Liver (tissue), 9 donors: Measurements from ENCODE around the gene CPA5. TPM values are rescaled to one million over a fixed set of nuclear protein-coding genes. Genes with fewer than 3 reads are reported as not detected.
A peak's percentile ranks its signal among the peaks of the same experiment; 100 is the strongest.

Experiments
- DNase-seq: peaks from one replicate; pipeline ENCODE4 v3.0.0-alpha.2; 2017; ENCODE audit warnings: low spot score
- H3K27ac ChIP-seq, 2 donors: one replicate each; pipeline ENCODE4 v1.7.0; 2013; ENCODE audit warnings: inconsistent platforms in 2 of 2, low read length in 2 of 2, control low read depth in 1 of 2, low read depth in 1 of 2, mild to moderate bottlenecking in 1 of 2
- H3K27me3 ChIP-seq, 4 donors: one replicate each; pipeline versions ENCODE4 v1.6.1 to v1.7.0; 2013; ENCODE audit warnings: low read length in 3 of 4, inconsistent platforms in 1 of 4, mild to moderate bottlenecking in 1 of 4, moderate library complexity in 1 of 4; ENCODE audit not compliant: control insufficient read depth in 4 of 4, insufficient read depth in 4 of 4
- H3K36me3 ChIP-seq, 4 donors: one replicate each; pipeline versions ENCODE4 v1.6.1 to v1.7.0; 2013; ENCODE audit warnings: low read length in 3 of 4, mild to moderate bottlenecking in 3 of 4, low read depth in 1 of 4, moderate library complexity in 1 of 4; ENCODE audit not compliant: control insufficient read depth in 4 of 4, insufficient read depth in 3 of 4
- H3K4me1 ChIP-seq, 4 donors: one replicate each; pipeline versions ENCODE4 v1.6.1 to v1.7.0; 2013; ENCODE audit warnings: low read length in 3 of 4, mild to moderate bottlenecking in 3 of 4, moderate library complexity in 1 of 4; ENCODE audit not compliant: control insufficient read depth in 4 of 4, insufficient read depth in 4 of 4
- H3K4me3 ChIP-seq, 3 donors: one replicate each; pipeline versions ENCODE4 v1.6.1 to v1.7.0; 2013; ENCODE audit warnings: low read length in 3 of 3, control low read depth in 1 of 3, low read depth in 1 of 3, mild to moderate bottlenecking in 1 of 3
- H3K9ac ChIP-seq, 2 donors: one replicate each; pipeline ENCODE4 v1.7.0; 2013; ENCODE audit warnings: low read length in 2 of 2, mild to moderate bottlenecking in 2 of 2, moderate library complexity in 2 of 2, control low read depth in 1 of 2, low read depth in 1 of 2
- H3K9me3 ChIP-seq, 4 donors: one replicate each; pipeline versions ENCODE4 v1.6.1 to v1.7.0; 2013; ENCODE audit warnings: low read length in 3 of 4; ENCODE audit not compliant: control insufficient read depth in 4 of 4
- FOXA2 ChIP-seq: IDR thresholded peaks from 2 replicates; pipeline ENCODE4 v1.6.1; 2016; ENCODE audit warnings: antibody characterized with exemption
- GABPA ChIP-seq, 2 donors: IDR thresholded peaks in 1 of 2; conservative IDR thresholded peaks in 1 of 2; 2 replicates each; pipeline ENCODE4 v1.6.1; 2016; ENCODE audit warnings: antibody characterized with exemption in 2 of 2, mild to moderate bottlenecking in 1 of 2, moderate library complexity in 1 of 2
- HNF4A ChIP-seq, 2 donors: conservative IDR thresholded peaks; 2 replicates each; pipeline ENCODE4 v1.6.1; 2016; ENCODE audit warnings: antibody characterized with exemption in 2 of 2, mild to moderate bottlenecking in 2 of 2
- HNF4G ChIP-seq: IDR thresholded peaks from 2 replicates; pipeline ENCODE4 v1.6.1; 2016; ENCODE audit warnings: antibody characterized with exemption
- JUND ChIP-seq, 2 donors: IDR thresholded peaks; 2 replicates each; pipeline ENCODE4 v1.6.1; 2016; ENCODE audit warnings: antibody characterized with exemption in 2 of 2
- MAX ChIP-seq: IDR thresholded peaks from 2 replicates; pipeline ENCODE4 v1.6.1; 2016; ENCODE audit warnings: antibody characterized with exemption
- NR2F2 ChIP-seq: IDR thresholded peaks from 2 replicates; pipeline ENCODE4 v1.6.1; 2016; ENCODE audit warnings: antibody characterized with exemption
- RAD21 ChIP-seq, 2 donors: IDR thresholded peaks; 2 replicates each; pipeline ENCODE4 v1.6.1; 2016; ENCODE audit warnings: antibody characterized with exemption in 2 of 2, mild to moderate bottlenecking in 2 of 2
- RXRA ChIP-seq, 2 donors: IDR thresholded peaks; 2 replicates each; pipeline ENCODE4 v1.6.1; 2017 to 2018; ENCODE audit warnings: antibody characterized with exemption in 2 of 2, mild to moderate bottlenecking in 1 of 2
- SP1 ChIP-seq: IDR thresholded peaks from 2 replicates; pipeline ENCODE4 v1.6.1; 2018; ENCODE audit warnings: antibody characterized with exemption, mild to moderate bottlenecking
- YY1 ChIP-seq: IDR thresholded peaks from 2 replicates; pipeline ENCODE4 v1.6.1; 2016; ENCODE audit warnings: antibody characterized with exemption, mild to moderate bottlenecking
- WGBS: extraction: QIAGEN DNeasy Blood & Tissue Kit; methylation state at CpG from one replicate; pipeline ENCODE4 v1.1.7; 2013; 5-methylcytosine and 5-hydroxymethylcytosine counted together
- polyA plus RNA-seq, 2 donors: library from polyadenylated mRNA; stranded (reverse) in 1 of 2; unstranded in 1 of 2; fragments of 200-250 nt in 1 of 2; fragments of >200 nt in 1 of 2; fragmentation: Nextera tagmentation in 1 of 2; extraction: Ambion mirVana in 1 of 2; gene quantifications; one replicate each; pipeline versions ENCODE4 v1.2.1 to v1.2.3, GENCODE V29; 2013 to 2015
- total RNA-seq, 2 donors: library from RNA; depleted of rRNA; stranded (reverse); fragments of >200 nt; gene quantifications; one replicate each; pipeline ENCODE4 v1.2.3, GENCODE V29; 2014
- TF ChIP-seq, protein P1 (sequence below): IDR thresholded peaks from 2 replicates; pipeline ENCODE4 v1.6.1; 2016; ENCODE audit warnings: antibody characterized with exemption, mild to moderate bottlenecking
- TF ChIP-seq, protein P2 (sequence below): IDR thresholded peaks from 2 replicates; pipeline ENCODE4 v1.6.1; 2016; ENCODE audit warnings: antibody characterized with exemption
- TF ChIP-seq, protein P3 (sequence below): fragments of 150-350 bp; IDR thresholded peaks from 2 replicates; pipeline ENCODE4 v1.5.1; 2017; ENCODE audit warnings: improper control_type of control experiment, low read depth, low read length; ENCODE audit not compliant: missing input control
- TF ChIP-seq, protein P4 (sequence below): IDR thresholded peaks from 2 replicates; pipeline ENCODE4 v1.6.1; 2016; ENCODE audit warnings: antibody characterized with exemption
- donor health status: healthy.
- donor health status: healthy.
- donor health status: healthy.
- donor health status: healthy.
- donor health status: healthy.

Gene CPA5
- total and polyA plus RNA-seq, 4 donors = 0.33 TPM; not detected in 3

GRCh38 chr7:130353196-130353595, 8.6 kb downstream of the CPA5 start:
- no peak overlapping the region for H3K9ac ChIP-seq
- no peaks in the 10 kb centered on the region for H3K4me1 ChIP-seq
- no peaks in the 10 kb centered on the region for H3K9me3 ChIP-seq
- no peak for TF ChIP-seq RAD21 (IDR thresholded peaks at IDR 0.05)
- H3K27ac ChIP-seq = no peak overlapping the region
- H3K27me3 ChIP-seq = peaks cover 0 to 3% (median 0%) of the 10 kb centered on the region in 4 donors
- no peak overlapping the region for H3K4me3 ChIP-seq
- H3K36me3 ChIP-seq = no peaks in the 10 kb centered on the region
- WGBS = 83% methylated on average over 7 of the region's 7 CpGs
- DNase-seq = no peak

DNA sequence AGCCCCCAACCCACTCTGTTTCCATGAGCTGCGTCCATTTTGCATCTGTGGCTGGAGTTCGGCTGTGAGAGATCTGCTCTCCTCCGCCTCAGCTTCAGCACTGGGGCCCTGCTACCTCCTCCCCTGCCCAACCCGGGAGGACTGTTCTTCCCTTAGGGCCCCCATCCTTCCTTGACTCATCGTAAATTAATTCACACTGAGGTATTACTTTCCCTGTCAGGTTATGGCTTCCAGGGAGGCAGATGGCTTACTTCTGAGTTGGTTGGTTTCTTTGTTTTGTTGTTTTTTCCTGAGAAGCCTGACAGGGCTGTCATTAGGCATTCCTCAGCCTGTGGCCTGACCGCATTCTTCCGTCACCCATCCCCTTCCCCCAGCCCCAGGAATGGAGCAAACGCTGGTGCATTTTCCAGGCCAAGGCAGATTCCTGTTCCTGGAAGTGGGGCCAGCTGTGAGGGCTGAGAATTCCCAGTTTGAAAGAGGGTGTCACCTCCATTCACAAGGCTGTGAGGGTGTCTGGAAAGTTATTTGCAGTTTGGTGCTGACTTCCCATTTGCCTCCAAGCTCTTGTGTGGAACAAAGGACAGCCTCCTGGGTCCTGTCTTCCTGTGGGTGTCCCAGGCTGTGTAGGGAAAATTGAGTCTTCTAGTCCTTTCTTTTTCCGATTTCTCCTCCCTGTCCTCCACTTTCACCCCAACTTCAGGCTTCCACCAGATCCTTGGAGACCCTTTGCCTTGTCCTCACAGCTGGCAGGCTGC, 11.7 kb downstream of the CPA5 start:
- whole genome bisulfite sequencing = 70% methylated on average over 9 of the region's 9 CpGs
- Histone ChIP-seq H3K4me3 (no peak overlapping the region), H3K27me3 (peaks cover 0 to 3% (median 0%) of the 10 kb centered on the region in 4 donors), H3K27ac (peak overlapping the region in 1 of 2 donors; percentile 32), H3K9me3 (peaks cover 3 to 11% (median 5%) of the 10 kb centered on the region in 4 donors), H3K9ac (no peak overlapping the region), H3K4me1 (no peaks in the 10 kb centered on the region), H3K36me3 (no peaks in the 10 kb centered on the region)
- TF ChIP-seq SP1 (peak; percentile 28), HNF4A (conservative IDR thresholded peaks at IDR 0.05) (no peak), RAD21 (IDR thresholded peaks at IDR 0.05) (peak in 1 of 2 donors; percentile 24), MAX (no peak), RXRA (IDR thresholded peaks at IDR 0.05) (peak; percentile 8 to 34), NR2F2 (peak; percentile 77), HNF4G (no peak)
- TF ChIP-seq, protein P1, sequence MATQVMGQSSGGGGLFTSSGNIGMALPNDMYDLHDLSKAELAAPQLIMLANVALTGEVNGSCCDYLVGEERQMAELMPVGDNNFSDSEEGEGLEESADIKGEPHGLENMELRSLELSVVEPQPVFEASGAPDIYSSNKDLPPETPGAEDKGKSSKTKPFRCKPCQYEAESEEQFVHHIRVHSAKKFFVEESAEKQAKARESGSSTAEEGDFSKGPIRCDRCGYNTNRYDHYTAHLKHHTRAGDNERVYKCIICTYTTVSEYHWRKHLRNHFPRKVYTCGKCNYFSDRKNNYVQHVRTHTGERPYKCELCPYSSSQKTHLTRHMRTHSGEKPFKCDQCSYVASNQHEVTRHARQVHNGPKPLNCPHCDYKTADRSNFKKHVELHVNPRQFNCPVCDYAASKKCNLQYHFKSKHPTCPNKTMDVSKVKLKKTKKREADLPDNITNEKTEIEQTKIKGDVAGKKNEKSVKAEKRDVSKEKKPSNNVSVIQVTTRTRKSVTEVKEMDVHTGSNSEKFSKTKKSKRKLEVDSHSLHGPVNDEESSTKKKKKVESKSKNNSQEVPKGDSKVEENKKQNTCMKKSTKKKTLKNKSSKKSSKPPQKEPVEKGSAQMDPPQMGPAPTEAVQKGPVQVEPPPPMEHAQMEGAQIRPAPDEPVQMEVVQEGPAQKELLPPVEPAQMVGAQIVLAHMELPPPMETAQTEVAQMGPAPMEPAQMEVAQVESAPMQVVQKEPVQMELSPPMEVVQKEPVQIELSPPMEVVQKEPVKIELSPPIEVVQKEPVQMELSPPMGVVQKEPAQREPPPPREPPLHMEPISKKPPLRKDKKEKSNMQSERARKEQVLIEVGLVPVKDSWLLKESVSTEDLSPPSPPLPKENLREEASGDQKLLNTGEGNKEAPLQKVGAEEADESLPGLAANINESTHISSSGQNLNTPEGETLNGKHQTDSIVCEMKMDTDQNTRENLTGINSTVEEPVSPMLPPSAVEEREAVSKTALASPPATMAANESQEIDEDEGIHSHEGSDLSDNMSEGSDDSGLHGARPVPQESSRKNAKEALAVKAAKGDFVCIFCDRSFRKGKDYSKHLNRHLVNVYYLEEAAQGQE = peak; percentile 94
- no peak for DNase-seq

- Histone ChIP-seq H3K36me3 (no peaks in the 10 kb centered on the region), H3K9ac (no peak overlapping the region), H3K27me3 (peaks cover 0 to 3% (median 0%) of the 10 kb centered on the region in 4 donors), H3K4me1 (no peaks in the 10 kb centered on the region), H3K27ac (no peak overlapping the region), H3K4me3 (no peak overlapping the region), H3K9me3 (peaks cover 3 to 11% (median 5%) of the 10 kb centered on the region in 4 donors)
- WGBS = 86% methylated on average over 16 of the region's 16 CpGs
- DNase-seq = no peak
- no peak for TF ChIP-seq SP1
- TF ChIP-seq NR2F2 = no peak
- no peak for TF ChIP-seq FOXA2
- TF ChIP-seq, protein P2, sequence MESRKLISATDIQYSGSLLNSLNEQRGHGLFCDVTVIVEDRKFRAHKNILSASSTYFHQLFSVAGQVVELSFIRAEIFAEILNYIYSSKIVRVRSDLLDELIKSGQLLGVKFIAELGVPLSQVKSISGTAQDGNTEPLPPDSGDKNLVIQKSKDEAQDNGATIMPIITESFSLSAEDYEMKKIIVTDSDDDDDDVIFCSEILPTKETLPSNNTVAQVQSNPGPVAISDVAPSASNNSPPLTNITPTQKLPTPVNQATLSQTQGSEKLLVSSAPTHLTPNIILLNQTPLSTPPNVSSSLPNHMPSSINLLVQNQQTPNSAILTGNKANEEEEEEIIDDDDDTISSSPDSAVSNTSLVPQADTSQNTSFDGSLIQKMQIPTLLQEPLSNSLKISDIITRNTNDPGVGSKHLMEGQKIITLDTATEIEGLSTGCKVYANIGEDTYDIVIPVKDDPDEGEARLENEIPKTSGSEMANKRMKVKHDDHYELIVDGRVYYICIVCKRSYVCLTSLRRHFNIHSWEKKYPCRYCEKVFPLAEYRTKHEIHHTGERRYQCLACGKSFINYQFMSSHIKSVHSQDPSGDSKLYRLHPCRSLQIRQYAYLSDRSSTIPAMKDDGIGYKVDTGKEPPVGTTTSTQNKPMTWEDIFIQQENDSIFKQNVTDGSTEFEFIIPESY = no peak
- TF ChIP-seq HNF4G = no peak
- TF ChIP-seq, protein P3, sequence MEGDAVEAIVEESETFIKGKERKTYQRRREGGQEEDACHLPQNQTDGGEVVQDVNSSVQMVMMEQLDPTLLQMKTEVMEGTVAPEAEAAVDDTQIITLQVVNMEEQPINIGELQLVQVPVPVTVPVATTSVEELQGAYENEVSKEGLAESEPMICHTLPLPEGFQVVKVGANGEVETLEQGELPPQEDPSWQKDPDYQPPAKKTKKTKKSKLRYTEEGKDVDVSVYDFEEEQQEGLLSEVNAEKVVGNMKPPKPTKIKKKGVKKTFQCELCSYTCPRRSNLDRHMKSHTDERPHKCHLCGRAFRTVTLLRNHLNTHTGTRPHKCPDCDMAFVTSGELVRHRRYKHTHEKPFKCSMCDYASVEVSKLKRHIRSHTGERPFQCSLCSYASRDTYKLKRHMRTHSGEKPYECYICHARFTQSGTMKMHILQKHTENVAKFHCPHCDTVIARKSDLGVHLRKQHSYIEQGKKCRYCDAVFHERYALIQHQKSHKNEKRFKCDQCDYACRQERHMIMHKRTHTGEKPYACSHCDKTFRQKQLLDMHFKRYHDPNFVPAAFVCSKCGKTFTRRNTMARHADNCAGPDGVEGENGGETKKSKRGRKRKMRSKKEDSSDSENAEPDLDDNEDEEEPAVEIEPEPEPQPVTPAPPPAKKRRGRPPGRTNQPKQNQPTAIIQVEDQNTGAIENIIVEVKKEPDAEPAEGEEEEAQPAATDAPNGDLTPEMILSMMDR = no peak
- no peak for TF ChIP-seq JUND (IDR thresholded peaks at IDR 0.05)
- TF ChIP-seq, protein P4, sequence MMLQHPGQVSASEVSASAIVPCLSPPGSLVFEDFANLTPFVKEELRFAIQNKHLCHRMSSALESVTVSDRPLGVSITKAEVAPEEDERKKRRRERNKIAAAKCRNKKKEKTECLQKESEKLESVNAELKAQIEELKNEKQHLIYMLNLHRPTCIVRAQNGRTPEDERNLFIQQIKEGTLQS = no peak
- TF ChIP-seq GABPA (IDR thresholded peaks at IDR 0.05 in 1 of 2, conservative IDR thresholded peaks at IDR 0.05 in 1 of 2) = no peak
- TF ChIP-seq RXRA (IDR thresholded peaks at IDR 0.05) = no peak
- TF ChIP-seq MAX = no peak
- no peak for TF ChIP-seq RAD21 (IDR thresholded peaks at IDR 0.05)
- no peak for TF ChIP-seq HNF4A (conservative IDR thresholded peaks at IDR 0.05)
- no peak for TF ChIP-seq YY1
Observed at GRCh38 chr7:130356876-130357611, 12.4 kb downstream of the CPA5 start.
